ENCODE measurements around the gene FRMD4A. TPM values are rescaled to one million over a fixed set of nuclear protein-coding genes. Genes with fewer than 3 reads are reported as not detected.

FRMD4A gene
- total RNA-seq, 1 donor from 2014 or later, result 236 TPM

DNA sequence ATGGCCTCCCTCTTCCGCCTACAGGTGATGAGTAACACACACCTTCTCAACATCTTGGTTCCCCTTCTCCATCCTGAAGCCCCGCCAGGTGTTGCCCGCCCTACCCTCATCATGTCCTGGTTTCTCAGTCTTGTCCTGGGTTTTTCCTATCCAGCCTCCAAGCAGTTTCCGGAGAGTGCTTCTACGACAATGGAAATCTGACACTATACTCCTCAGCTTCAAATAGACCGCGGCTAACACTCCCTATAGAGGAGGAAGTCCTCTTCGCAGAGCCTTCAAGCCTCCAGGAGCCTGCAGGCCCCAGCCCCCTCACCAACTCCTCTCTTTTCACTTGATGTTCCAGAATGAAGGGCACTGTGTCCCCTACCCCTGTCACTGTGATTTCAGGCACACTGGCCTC, 596.6 kb downstream of the FRMD4A start:
- Mint-ChIP-seq H3K4me1 (ENCODE audit: unreplicated experiment) (no peaks in the 10 kb centered on the region), H3K27ac (ENCODE audit: unreplicated experiment) (no peak overlapping the region), H3K4me3 (ENCODE audit: unreplicated experiment) (no peak overlapping the region), H3K27me3 (ENCODE audit: unreplicated experiment) (no peaks in the 10 kb centered on the region), H3K36me3 (ENCODE audit: unreplicated experiment) (peaks cover 64% of the 10 kb centered on the region), H3K9me3 (ENCODE audit: unreplicated experiment) (no peaks in the 10 kb centered on the region)
- no peak for DNase-seq (ENCODE audit: extremely low spot score, unreplicated experiment)
- TF ChIP-seq, protein P1, sequence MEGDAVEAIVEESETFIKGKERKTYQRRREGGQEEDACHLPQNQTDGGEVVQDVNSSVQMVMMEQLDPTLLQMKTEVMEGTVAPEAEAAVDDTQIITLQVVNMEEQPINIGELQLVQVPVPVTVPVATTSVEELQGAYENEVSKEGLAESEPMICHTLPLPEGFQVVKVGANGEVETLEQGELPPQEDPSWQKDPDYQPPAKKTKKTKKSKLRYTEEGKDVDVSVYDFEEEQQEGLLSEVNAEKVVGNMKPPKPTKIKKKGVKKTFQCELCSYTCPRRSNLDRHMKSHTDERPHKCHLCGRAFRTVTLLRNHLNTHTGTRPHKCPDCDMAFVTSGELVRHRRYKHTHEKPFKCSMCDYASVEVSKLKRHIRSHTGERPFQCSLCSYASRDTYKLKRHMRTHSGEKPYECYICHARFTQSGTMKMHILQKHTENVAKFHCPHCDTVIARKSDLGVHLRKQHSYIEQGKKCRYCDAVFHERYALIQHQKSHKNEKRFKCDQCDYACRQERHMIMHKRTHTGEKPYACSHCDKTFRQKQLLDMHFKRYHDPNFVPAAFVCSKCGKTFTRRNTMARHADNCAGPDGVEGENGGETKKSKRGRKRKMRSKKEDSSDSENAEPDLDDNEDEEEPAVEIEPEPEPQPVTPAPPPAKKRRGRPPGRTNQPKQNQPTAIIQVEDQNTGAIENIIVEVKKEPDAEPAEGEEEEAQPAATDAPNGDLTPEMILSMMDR (IDR thresholded peaks at IDR 0.05), result no peak

DNA sequence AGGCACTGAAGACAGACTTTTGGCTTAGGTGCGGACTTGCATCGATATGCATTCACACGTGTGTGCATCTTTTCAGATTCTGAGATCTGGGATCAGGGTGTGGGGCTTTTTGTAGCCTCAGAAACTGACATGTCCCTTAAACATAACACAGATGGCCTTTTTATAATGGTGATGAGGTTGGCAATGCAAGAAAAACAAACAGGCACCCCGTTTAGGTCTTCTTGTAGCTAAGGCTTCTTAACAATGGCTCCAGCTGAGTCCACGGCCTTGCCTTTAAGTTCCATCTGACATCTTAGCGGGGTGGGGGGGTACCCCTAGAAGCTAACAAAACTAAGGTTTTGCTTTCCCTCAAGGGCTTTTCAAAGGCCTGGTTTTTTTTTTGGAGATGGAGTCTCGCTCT, 597.7 kb downstream of the FRMD4A start:
- TF ChIP-seq, protein P1 (IDR thresholded peaks at IDR 0.05), result no peak
- Mint-ChIP-seq H3K27ac (ENCODE audit: unreplicated experiment) (no peak overlapping the region), H3K4me3 (ENCODE audit: unreplicated experiment) (no peak overlapping the region), H3K4me1 (ENCODE audit: unreplicated experiment) (no peaks in the 10 kb centered on the region), H3K9me3 (ENCODE audit: unreplicated experiment) (no peaks in the 10 kb centered on the region), H3K27me3 (ENCODE audit: unreplicated experiment) (no peaks in the 10 kb centered on the region), H3K36me3 (ENCODE audit: unreplicated experiment) (peaks cover 64% of the 10 kb centered on the region)
- no peak for DNase-seq (ENCODE audit: extremely low spot score, unreplicated experiment)

DNA sequence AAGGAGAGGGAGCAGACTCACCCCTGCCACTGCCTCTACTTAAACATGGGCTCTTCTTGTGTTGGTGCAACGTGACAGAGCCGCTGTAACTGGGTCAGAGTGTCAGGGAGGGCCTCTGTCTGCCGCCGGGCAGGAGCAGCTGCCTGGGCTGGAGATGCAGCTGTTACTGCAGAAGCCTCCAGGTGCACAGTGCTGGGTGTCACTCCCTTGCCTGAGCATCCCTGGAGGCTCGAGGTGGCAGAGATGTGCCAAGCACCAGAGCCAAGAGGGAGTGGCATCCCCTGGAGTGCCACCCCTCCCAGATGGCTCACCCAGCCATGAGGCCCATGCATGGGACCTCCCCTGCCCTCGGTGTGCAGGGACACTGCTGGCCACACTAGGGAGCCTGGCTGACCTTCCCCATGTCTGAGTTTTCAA, 598.3 kb downstream of the FRMD4A start:
- no peak for DNase-seq (ENCODE audit: extremely low spot score, unreplicated experiment)
- Mint-ChIP-seq H3K4me3 (ENCODE audit: unreplicated experiment) (no peak overlapping the region), H3K27me3 (ENCODE audit: unreplicated experiment) (no peaks in the 10 kb centered on the region), H3K36me3 (ENCODE audit: unreplicated experiment) (peaks cover 65% of the 10 kb centered on the region), H3K27ac (ENCODE audit: unreplicated experiment) (peak overlapping the region; percentile 47), H3K9me3 (ENCODE audit: unreplicated experiment) (no peaks in the 10 kb centered on the region), H3K4me1 (ENCODE audit: unreplicated experiment) (no peaks in the 10 kb centered on the region)
- TF ChIP-seq, protein P1 (IDR thresholded peaks at IDR 0.05), result no peak

DNA sequence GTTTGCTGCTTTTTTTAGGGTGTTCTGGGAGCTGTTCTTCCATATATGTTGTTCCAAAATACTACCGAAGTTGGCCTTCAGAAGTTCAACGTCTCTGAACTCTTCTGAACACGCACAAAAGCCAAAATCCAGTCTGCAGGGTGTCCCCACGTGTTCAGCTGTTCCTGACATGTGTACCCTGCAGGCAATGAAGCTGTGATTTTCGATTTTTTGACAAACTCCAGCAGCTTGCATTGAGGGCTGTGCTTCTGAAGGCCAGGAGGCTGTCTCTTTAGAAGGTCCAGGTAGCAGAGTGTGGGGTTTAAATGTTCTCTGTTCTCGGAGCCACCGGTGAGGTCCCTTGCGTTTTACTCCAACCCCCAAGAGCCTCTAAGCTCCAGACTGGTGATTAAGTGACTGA, 598.9 kb downstream of the FRMD4A start:
- Mint-ChIP-seq H3K36me3 (ENCODE audit: unreplicated experiment) (peaks cover 64% of the 10 kb centered on the region), H3K27me3 (ENCODE audit: unreplicated experiment) (no peaks in the 10 kb centered on the region), H3K4me1 (ENCODE audit: unreplicated experiment) (no peaks in the 10 kb centered on the region), H3K4me3 (ENCODE audit: unreplicated experiment) (no peak overlapping the region), H3K9me3 (ENCODE audit: unreplicated experiment) (no peaks in the 10 kb centered on the region), H3K27ac (ENCODE audit: unreplicated experiment) (peak overlapping the region; percentile 47)
- TF ChIP-seq, protein P1 (IDR thresholded peaks at IDR 0.05), result no peak
- DNase-seq (ENCODE audit: extremely low spot score, unreplicated experiment), result no peak

DNA sequence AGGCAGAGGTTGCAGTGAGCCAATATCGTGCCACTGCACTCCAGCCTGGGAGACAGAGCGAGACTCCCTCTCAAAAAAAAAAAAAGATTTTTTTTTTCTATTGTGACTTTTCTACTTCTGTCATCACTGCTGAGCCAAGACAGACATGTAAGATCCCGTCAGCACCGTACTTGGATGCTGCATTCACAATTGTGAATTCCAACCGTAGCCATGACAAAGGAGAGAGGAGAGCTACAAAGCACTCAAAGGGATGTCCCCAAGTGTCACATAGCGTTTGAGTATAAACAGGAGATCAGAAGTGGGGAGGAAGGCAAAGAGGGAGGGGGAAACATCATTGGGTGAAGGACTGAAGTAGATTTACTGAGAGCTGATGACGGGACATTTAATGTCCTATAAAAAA, 599.8 kb downstream of the FRMD4A start:
- H3K4me1 Mint-ChIP-seq (ENCODE audit: unreplicated experiment), result peaks cover 4% of the 10 kb centered on the region
- TF ChIP-seq, protein P1 (IDR thresholded peaks at IDR 0.05), result no peak
- no peaks in the 10 kb centered on the region for H3K27me3 Mint-ChIP-seq (ENCODE audit: unreplicated experiment)
- no peak for DNase-seq (ENCODE audit: extremely low spot score, unreplicated experiment)
- no peaks in the 10 kb centered on the region for H3K9me3 Mint-ChIP-seq (ENCODE audit: unreplicated experiment)
- H3K36me3 Mint-ChIP-seq (ENCODE audit: unreplicated experiment), result peaks cover 62% of the 10 kb centered on the region
- no peak overlapping the region for H3K4me3 Mint-ChIP-seq (ENCODE audit: unreplicated experiment)
- H3K27ac Mint-ChIP-seq (ENCODE audit: unreplicated experiment), result no peak overlapping the region

All from osteocyte (in vitro differentiated cells).